ENCODE data around the gene ITIH3.

ITIH3 gene

DNA sequence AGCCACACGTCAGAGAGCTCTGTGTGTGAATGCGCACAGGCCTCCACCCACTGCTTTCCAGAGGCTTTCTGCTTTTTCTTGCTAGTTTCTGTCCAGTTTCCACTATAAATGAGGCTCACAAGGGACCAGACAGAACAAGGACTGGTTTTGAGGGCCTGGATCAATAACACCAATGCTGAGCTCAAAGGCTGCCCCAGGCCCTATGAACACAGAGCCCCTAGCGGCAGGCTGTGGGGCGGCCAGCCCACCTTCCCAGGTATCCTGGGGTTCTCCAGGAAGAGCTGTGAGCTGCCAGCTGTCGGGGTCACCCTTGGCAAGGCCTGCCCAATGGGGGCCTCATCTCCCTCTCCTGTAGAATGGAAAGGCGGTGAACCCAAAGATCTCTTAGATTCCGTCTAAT, 2.2 kb upstream of the ITIH3 start:
- TF ChIP-seq RARB (CRISPR knock-in tag; IDR thresholded peaks at IDR 0.05): no peak
- no peak for TF ChIP-seq ZNF70 (CRISPR knock-in tag; IDR thresholded peaks at IDR 0.05)
- no peak for TF ChIP-seq ZC3H10 (CRISPR knock-in tag; IDR thresholded peaks at IDR 0.05)
- TF ChIP-seq, protein P1, sequence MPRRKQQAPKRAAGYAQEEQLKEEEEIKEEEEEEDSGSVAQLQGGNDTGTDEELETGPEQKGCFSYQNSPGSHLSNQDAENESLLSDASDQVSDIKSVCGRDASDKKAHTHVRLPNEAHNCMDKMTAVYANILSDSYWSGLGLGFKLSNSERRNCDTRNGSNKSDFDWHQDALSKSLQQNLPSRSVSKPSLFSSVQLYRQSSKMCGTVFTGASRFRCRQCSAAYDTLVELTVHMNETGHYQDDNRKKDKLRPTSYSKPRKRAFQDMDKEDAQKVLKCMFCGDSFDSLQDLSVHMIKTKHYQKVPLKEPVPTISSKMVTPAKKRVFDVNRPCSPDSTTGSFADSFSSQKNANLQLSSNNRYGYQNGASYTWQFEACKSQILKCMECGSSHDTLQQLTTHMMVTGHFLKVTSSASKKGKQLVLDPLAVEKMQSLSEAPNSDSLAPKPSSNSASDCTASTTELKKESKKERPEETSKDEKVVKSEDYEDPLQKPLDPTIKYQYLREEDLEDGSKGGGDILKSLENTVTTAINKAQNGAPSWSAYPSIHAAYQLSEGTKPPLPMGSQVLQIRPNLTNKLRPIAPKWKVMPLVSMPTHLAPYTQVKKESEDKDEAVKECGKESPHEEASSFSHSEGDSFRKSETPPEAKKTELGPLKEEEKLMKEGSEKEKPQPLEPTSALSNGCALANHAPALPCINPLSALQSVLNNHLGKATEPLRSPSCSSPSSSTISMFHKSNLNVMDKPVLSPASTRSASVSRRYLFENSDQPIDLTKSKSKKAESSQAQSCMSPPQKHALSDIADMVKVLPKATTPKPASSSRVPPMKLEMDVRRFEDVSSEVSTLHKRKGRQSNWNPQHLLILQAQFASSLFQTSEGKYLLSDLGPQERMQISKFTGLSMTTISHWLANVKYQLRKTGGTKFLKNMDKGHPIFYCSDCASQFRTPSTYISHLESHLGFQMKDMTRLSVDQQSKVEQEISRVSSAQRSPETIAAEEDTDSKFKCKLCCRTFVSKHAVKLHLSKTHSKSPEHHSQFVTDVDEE (CRISPR knock-in tag; IDR thresholded peaks at IDR 0.05): no peak
- TF ChIP-seq, protein P2, sequence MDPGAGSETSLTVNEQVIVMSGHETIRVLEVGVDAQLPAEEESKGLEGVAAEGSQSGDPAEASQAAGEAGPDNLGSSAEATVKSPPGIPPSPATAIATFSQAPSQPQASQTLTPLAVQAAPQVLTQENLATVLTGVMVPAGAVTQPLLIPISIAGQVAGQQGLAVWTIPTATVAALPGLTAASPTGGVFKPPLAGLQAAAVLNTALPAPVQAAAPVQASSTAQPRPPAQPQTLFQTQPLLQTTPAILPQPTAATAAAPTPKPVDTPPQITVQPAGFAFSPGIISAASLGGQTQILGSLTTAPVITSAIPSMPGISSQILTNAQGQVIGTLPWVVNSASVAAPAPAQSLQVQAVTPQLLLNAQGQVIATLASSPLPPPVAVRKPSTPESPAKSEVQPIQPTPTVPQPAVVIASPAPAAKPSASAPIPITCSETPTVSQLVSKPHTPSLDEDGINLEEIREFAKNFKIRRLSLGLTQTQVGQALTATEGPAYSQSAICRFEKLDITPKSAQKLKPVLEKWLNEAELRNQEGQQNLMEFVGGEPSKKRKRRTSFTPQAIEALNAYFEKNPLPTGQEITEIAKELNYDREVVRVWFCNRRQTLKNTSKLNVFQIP (CRISPR knock-in tag; IDR thresholded peaks at IDR 0.05; ENCODE audit: borderline replicate concordance, low read depth): no peak
- TF ChIP-seq BACH2 (CRISPR knock-in tag; IDR thresholded peaks at IDR 0.05; ENCODE audit: borderline replicate concordance): no peak
- TF ChIP-seq, protein P3, sequence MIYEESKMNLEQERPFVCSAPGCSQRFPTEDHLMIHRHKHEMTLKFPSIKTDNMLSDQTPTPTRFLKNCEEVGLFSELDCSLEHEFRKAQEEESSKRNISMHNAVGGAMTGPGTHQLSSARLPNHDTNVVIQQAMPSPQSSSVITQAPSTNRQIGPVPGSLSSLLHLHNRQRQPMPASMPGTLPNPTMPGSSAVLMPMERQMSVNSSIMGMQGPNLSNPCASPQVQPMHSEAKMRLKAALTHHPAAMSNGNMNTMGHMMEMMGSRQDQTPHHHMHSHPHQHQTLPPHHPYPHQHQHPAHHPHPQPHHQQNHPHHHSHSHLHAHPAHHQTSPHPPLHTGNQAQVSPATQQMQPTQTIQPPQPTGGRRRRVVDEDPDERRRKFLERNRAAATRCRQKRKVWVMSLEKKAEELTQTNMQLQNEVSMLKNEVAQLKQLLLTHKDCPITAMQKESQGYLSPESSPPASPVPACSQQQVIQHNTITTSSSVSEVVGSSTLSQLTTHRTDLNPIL (CRISPR knock-in tag; IDR thresholded peaks at IDR 0.05; ENCODE audit: low read depth): no peak
- no peak for TF ChIP-seq SNAI2 (CRISPR knock-in tag; IDR thresholded peaks at IDR 0.05)
- no peak for ATAC-seq

DNA sequence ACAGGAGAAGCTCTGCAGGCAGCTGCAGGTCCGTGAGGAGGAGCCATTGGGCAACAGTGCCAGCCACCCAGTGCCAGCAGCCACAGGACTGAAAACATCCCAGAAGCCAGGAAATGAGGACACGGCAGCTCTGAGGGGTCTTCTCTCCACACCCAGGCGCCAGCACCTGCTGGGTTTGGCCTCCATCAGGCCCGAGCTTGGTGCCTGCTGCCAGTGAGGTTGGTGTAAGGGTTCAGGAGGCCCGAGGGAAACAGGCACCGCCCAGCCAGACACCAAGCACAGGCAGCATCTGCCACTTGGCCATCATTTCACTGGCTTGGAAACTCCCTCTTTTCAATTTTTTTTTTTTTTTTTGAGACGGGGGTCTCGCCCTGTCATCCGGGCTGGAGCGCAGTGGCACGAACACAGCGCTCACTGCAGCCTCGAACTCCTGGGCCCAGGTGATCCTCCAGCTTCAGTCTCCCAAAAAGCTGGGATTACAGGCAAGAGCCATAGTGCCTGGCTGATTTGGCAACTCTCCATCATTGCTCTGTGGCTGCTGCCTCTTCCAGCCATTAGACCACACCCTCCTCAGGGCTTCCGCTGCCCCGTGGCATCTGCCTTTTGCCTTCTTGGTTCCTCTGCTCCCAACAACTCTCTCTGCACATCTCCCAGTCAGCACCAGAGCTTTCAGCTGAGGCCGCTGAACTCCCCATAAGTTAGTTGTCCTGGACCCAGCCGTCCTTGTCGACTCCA, 1.5 kb upstream of the ITIH3 start:
- no peak; the same call in 2 of the 3 replicates for ATAC-seq
- TF ChIP-seq ARNTL (CRISPR knock-in tag; IDR thresholded peaks at IDR 0.05; ENCODE audit: borderline replicate concordance, low read depth): no peak
- TF ChIP-seq PPARA (CRISPR knock-in tag; IDR thresholded peaks at IDR 0.05; ENCODE audit: borderline replicate concordance): no peak
- no peak for TF ChIP-seq ZNF565 (CRISPR knock-in tag; conservative IDR thresholded peaks at IDR 0.05; ENCODE audit: low read depth)
- TF ChIP-seq ZNF70 (CRISPR knock-in tag; IDR thresholded peaks at IDR 0.05): no peak
- TF ChIP-seq TCF4 (CRISPR knock-in tag; IDR thresholded peaks at IDR 0.05; ENCODE audit: borderline replicate concordance): no peak
- no peak for TF ChIP-seq GLIS3 (CRISPR knock-in tag; IDR thresholded peaks at IDR 0.05)
- no peak for TF ChIP-seq ZFP3 (CRISPR knock-in tag; IDR thresholded peaks at IDR 0.05)
- no peak for TF ChIP-seq ZFP30 (CRISPR knock-in tag; IDR thresholded peaks at IDR 0.05)
- no peak for TF ChIP-seq TOX (CRISPR knock-in tag; IDR thresholded peaks at IDR 0.05; ENCODE audit: borderline replicate concordance)
- no peak for TF ChIP-seq CSDC2 (CRISPR knock-in tag; IDR thresholded peaks at IDR 0.05)
- no peak for TF ChIP-seq BACH2 (CRISPR knock-in tag; IDR thresholded peaks at IDR 0.05; ENCODE audit: borderline replicate concordance)
- TF ChIP-seq ESRRG (CRISPR knock-in tag; IDR thresholded peaks at IDR 0.05): no peak
- TF ChIP-seq ZNF8 (CRISPR knock-in tag; IDR thresholded peaks at IDR 0.05): no peak
- no peak for TF ChIP-seq OSR1 (CRISPR knock-in tag; IDR thresholded peaks at IDR 0.05)
- TF ChIP-seq, protein P3 (CRISPR knock-in tag; IDR thresholded peaks at IDR 0.05; ENCODE audit: low read depth): no peak
- TF ChIP-seq, protein P4, sequence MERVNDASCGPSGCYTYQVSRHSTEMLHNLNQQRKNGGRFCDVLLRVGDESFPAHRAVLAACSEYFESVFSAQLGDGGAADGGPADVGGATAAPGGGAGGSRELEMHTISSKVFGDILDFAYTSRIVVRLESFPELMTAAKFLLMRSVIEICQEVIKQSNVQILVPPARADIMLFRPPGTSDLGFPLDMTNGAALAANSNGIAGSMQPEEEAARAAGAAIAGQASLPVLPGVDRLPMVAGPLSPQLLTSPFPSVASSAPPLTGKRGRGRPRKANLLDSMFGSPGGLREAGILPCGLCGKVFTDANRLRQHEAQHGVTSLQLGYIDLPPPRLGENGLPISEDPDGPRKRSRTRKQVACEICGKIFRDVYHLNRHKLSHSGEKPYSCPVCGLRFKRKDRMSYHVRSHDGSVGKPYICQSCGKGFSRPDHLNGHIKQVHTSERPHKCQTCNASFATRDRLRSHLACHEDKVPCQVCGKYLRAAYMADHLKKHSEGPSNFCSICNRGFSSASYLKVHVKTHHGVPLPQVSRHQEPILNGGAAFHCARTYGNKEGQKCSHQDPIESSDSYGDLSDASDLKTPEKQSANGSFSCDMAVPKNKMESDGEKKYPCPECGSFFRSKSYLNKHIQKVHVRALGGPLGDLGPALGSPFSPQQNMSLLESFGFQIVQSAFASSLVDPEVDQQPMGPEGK (CRISPR knock-in tag; IDR thresholded peaks at IDR 0.05; ENCODE audit: borderline replicate concordance): no peak
- TF ChIP-seq, protein P2 (CRISPR knock-in tag; IDR thresholded peaks at IDR 0.05; ENCODE audit: borderline replicate concordance, low read depth): no peak
- TF ChIP-seq ZC3H10 (CRISPR knock-in tag; IDR thresholded peaks at IDR 0.05): no peak

Data from SK-N-SH treated with all-trans-retinoic acid at 6 μM for 48 hours (cell line).